Measurements from ENCODE around the gene OR6B1. TPM values are rescaled to one million over a fixed set of nuclear protein-coding genes. Genes with fewer than 3 reads are reported as not detected.
"Not testable (repeated sequence)": the region's sequence is repeated elsewhere in the genome, so short reads cannot be mapped to it uniquely, and the experiment has no call there.

OR6B1 gene
- total and polyA plus RNA-seq, 2 of the 8 experiments (the other 6 are each of a cell fraction or from before 2014, with no cell fraction given): not detected

DNA sequence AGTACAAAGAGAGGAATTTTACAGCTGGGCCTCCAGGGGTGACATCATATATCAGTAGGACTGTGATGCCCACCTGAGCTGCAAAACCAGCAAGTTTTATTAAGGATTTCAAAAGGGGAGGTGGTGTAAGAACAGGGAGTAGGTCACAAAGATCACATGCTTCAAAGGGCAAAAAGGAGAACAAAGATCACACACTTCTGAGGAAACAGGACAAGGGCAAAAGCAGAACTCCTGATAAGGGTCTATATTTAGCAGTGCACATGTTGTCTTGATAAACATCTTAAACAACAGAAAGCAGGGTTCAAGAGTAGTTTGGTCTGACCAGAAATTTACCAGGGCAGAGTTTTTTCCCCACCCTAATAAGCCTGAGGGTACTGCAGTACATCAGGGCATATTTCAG lies 9.9 kb downstream of the OR6B1 start:
- CTCF ChIA-PET (ENCODE audit: partially characterized antibody); H3K79me1 ChIP-seq (ENCODE audit: low read depth, low read length); H3K79me2 ChIP-seq (ENCODE audit: control insufficient read depth in 1 of 2, insufficient read depth in 2 of 2, low read length in 2 of 2); H4K5ac ChIP-seq (ENCODE audit: insufficient read length, low read depth, low read length); H2BK15ac ChIP-seq (ENCODE audit: low read length); H3K4me1 ChIP-seq (replicated peaks in 1 of 4; ENCODE audit: control insufficient read depth in 3 of 4, insufficient read depth in 4 of 4, low read length in 3 of 4); H4K91ac ChIP-seq (replicated peaks; ENCODE audit: insufficient read length, low read length); H2AFZ ChIP-seq (ENCODE audit: low read length); H2BK12ac ChIP-seq (ENCODE audit: low read depth, low read length); H3K4me3 ChIP-seq (ENCODE audit: extremely low read depth in 1 of 4, insufficient read depth in 2 of 4, low read depth in 3 of 4, low read length in 4 of 4); POLR2A ChIA-PET (ENCODE audit: partially characterized antibody); H3K23ac ChIP-seq (ENCODE audit: insufficient read length); H2BK120ac ChIP-seq (replicated peaks; ENCODE audit: low read depth, low read length); H2BK5ac ChIP-seq (ENCODE audit: low read depth, low read length); H3K36me3 ChIP-seq (ENCODE audit: control insufficient read depth in 2 of 4, insufficient read depth in 4 of 4, low read length in 3 of 4); FAIRE-seq; H2BK20ac ChIP-seq (ENCODE audit: low read length); H3K9ac ChIP-seq (replicated peaks in 1 of 4; ENCODE audit: extremely low read depth in 1 of 4, low read depth in 3 of 4, low read length in 3 of 4); H3K14ac ChIP-seq (ENCODE audit: insufficient read length); H3K4ac ChIP-seq (replicated peaks; ENCODE audit: insufficient read length, low read depth, low read length); DNase-seq (ENCODE audit: low read depth in 1 of 2, low spot score in 2 of 2); H3K18ac ChIP-seq (ENCODE audit: extremely low read depth, low read length); H4K20me1 ChIP-seq (replicated peaks in 1 of 2; ENCODE audit: control insufficient read depth in 1 of 2, insufficient read depth in 2 of 2, low read length in 2 of 2); H3K56ac ChIP-seq (replicated peaks; ENCODE audit: insufficient read length, low read depth, low read length); H2AK5ac ChIP-seq (ENCODE audit: low read depth, low read length); H3K4me2 ChIP-seq (ENCODE audit: insufficient read depth in 1 of 2, low read depth in 2 of 2, low read length in 2 of 2); H3K23me2 ChIP-seq (ENCODE audit: low read depth, low read length); H4K8ac ChIP-seq (ENCODE audit: extremely low read depth, insufficient read depth, low read length); H3K27ac ChIP-seq (ENCODE audit: low read depth, low read length); H3K27me3 ChIP-seq (replicated peaks in 1 of 4; ENCODE audit: control insufficient read depth in 3 of 4, extremely low read depth in 1 of 4, insufficient read depth in 3 of 4, low read length in 3 of 4): not testable (repeated sequence)
- peaks cover 14 to 17% of the 10 kb centered on the region in 2 experiments; a peak in 3 of 4 replicates for H3K9me3 ChIP-seq (ENCODE audit: insufficient read depth in 2 of 2, low read depth in 1 of 2, low read length in 1 of 2)

DNA sequence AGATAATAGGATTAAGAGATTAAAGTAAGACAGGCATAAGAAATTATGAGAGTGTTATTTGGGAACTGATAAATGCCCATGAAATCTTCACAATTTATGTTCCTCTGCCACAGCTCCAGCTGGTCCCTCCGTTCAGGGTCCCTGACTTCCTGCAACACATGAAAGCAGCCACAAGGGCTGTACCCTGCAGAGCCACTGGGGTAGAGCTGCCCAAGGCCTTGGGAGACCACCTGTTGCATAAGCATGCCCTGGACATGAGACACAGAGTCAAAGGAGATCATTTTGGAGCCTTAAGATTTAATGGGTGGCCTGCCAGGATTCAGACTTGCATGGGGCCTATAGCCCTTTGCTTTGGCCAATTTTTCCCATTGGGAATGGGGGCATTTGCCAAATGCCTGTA lies 10.7 kb downstream of the OR6B1 start:
- H3K56ac ChIP-seq (replicated peaks; ENCODE audit: insufficient read length, low read depth, low read length); H3K4me2 ChIP-seq (ENCODE audit: insufficient read depth in 1 of 2, low read depth in 2 of 2, low read length in 2 of 2); H3K4ac ChIP-seq (replicated peaks; ENCODE audit: insufficient read length, low read depth, low read length); H3K18ac ChIP-seq (ENCODE audit: extremely low read depth, low read length); H2BK5ac ChIP-seq (ENCODE audit: low read depth, low read length); H4K91ac ChIP-seq (replicated peaks; ENCODE audit: insufficient read length, low read length); POLR2A ChIA-PET (ENCODE audit: partially characterized antibody); H4K5ac ChIP-seq (ENCODE audit: insufficient read length, low read depth, low read length); H3K23me2 ChIP-seq (ENCODE audit: low read depth, low read length); H3K79me1 ChIP-seq (ENCODE audit: low read depth, low read length); H4K8ac ChIP-seq (ENCODE audit: extremely low read depth, insufficient read depth, low read length); H3K36me3 ChIP-seq (ENCODE audit: control insufficient read depth in 2 of 4, insufficient read depth in 4 of 4, low read length in 3 of 4); H2BK12ac ChIP-seq (ENCODE audit: low read depth, low read length); H3K4me1 ChIP-seq (replicated peaks in 1 of 4; ENCODE audit: control insufficient read depth in 3 of 4, insufficient read depth in 4 of 4, low read length in 3 of 4); H2AK5ac ChIP-seq (ENCODE audit: low read depth, low read length); H2BK20ac ChIP-seq (ENCODE audit: low read length); H3K27ac ChIP-seq (ENCODE audit: low read depth, low read length); H2BK15ac ChIP-seq (ENCODE audit: low read length); H3K14ac ChIP-seq (ENCODE audit: insufficient read length); H2AFZ ChIP-seq (ENCODE audit: low read length); H4K20me1 ChIP-seq (replicated peaks in 1 of 2; ENCODE audit: control insufficient read depth in 1 of 2, insufficient read depth in 2 of 2, low read length in 2 of 2); H3K23ac ChIP-seq (ENCODE audit: insufficient read length); DNase-seq (ENCODE audit: low read depth in 1 of 2, low spot score in 2 of 2); H3K9ac ChIP-seq (replicated peaks in 1 of 4; ENCODE audit: extremely low read depth in 1 of 4, low read depth in 3 of 4, low read length in 3 of 4); H2BK120ac ChIP-seq (replicated peaks; ENCODE audit: low read depth, low read length); H3K27me3 ChIP-seq (replicated peaks in 1 of 4; ENCODE audit: control insufficient read depth in 3 of 4, extremely low read depth in 1 of 4, insufficient read depth in 3 of 4, low read length in 3 of 4); H3K79me2 ChIP-seq (ENCODE audit: control insufficient read depth in 1 of 2, insufficient read depth in 2 of 2, low read length in 2 of 2); CTCF ChIA-PET (ENCODE audit: partially characterized antibody); FAIRE-seq; H3K4me3 ChIP-seq (ENCODE audit: extremely low read depth in 1 of 4, insufficient read depth in 2 of 4, low read depth in 3 of 4, low read length in 4 of 4): not testable (repeated sequence)
- 88% methylated on average over 1 of the region's 1 CpG; no CpG with 5 or more reads in 1 of the 2 experiments for WGBS, 2 experiments (ENCODE audit: extremely low coverage in 1 of 2, insufficient coverage in 1 of 2, insufficient read length in 1 of 2, insufficient replicate concordance in 2 of 2, low coverage in 1 of 2, low lambda C conversion rate in 2 of 2, missing lambda C conversion rate in 1 of 2)
- H3K9me3 ChIP-seq (ENCODE audit: insufficient read depth in 2 of 2, low read depth in 1 of 2, low read length in 1 of 2): peaks cover 14 to 17% of the 10 kb centered on the region in 2 experiments; a peak in 3 of 4 replicates

Data from H1 (cell line).